Measurements from ENCODE around the gene HAP1.

GRCh38 chr17:41728056-41728455 is 6.4 kb downstream of the HAP1 start:
- TF ChIP-seq CTCF (IDR thresholded peaks at IDR 0.05): no peak
- TF ChIP-seq ZFX (IDR thresholded peaks at IDR 0.05; ENCODE audit: borderline replicate concordance): no peak
